Astrocyte (in vitro differentiated cells and primary cell): ENCODE results near the gene RPS6KL1.

Experiments used
- CTCF ChIP-seq: IDR thresholded peaks from 2 replicates; pipeline ENCODE4 v1.5.1; 2011; ENCODE audit warnings: low read depth, mild to moderate bottlenecking, inconsistent platforms, low read length, moderate library complexity; ENCODE audit not compliant: insufficient read depth
- EZH2 ChIP-seq: IDR thresholded peaks from 2 replicates; pipeline ENCODE4 v1.6.1; 2012; ENCODE audit warnings: mild to moderate bottlenecking, low read length, inconsistent platforms; ENCODE audit not compliant: insufficient read depth

GRCh38 chr14:74959596-74960180 lies 36.6 kb upstream of the RPS6KL1 start:
- TF ChIP-seq CTCF: no peak
- TF ChIP-seq EZH2: no peak
